HepG2 (cell line): ENCODE data around the gene RHOC. TPM values are rescaled to one million over a fixed set of nuclear protein-coding genes. Genes with fewer than 3 reads are reported as not detected.

Source experiments
- AHR ChIP-seq: IDR thresholded peaks from 2 replicates; pipeline ENCODE4 v1.6.1; 2018; ENCODE audit warnings: missing genetic modification reagents, missing compliant biosample characterization
- BRD4 ChIP-seq: sonication (generic); formaldehyde crosslinking; IDR thresholded peaks from 2 replicates; pipeline ENCODE4 v1.4.0; 2020; ENCODE audit warnings: missing genetic modification reagents
- NFIC ChIP-seq: IDR thresholded peaks from 2 replicates; pipeline ENCODE4 v1.6.1; 2012; ENCODE audit warnings: mild to moderate bottlenecking, low read length, inconsistent platforms
- NFKB2 ChIP-seq: sonication (generic); formaldehyde crosslinking; IDR thresholded peaks from 2 replicates; pipeline ENCODE4 v1.4.0; 2020; ENCODE audit warnings: missing genetic modification reagents, borderline replicate concordance
- NR2F1 ChIP-seq, 2 experiments: fragments of 450-650 bp in 1 of 2; formaldehyde crosslinking in 1 of 2; IDR thresholded peaks; 2 replicates each; pipeline versions ENCODE4 v1.5.0 to v1.6.1; 2016 to 2020; ENCODE audit warnings: mild to moderate bottlenecking in 1 of 2, missing compliant biosample characterization in 1 of 2, missing genetic modification reagents in 1 of 2, moderate library complexity in 1 of 2
- NRL ChIP-seq: sonication (generic); formaldehyde crosslinking; IDR thresholded peaks from 2 replicates; pipeline ENCODE4 v1.5.0; 2020; ENCODE audit warnings: missing genetic modification reagents, mild to moderate bottlenecking, moderate library complexity, borderline replicate concordance
- SETDB1 ChIP-seq: sonication (generic); formaldehyde crosslinking; IDR thresholded peaks from 2 replicates; pipeline ENCODE4 v1.5.1; 2020; ENCODE audit warnings: missing genetic modification reagents, mild to moderate bottlenecking, borderline replicate concordance
- SRSF1 ChIP-seq: fragments of 200-400 bp; formaldehyde crosslinking; optimal IDR thresholded peaks from 2 replicates; pipeline ENCODE3; 2017; ENCODE audit warnings: mild to moderate bottlenecking, low read depth, low read length, moderate library complexity
- TBX3 ChIP-seq: fragments of 450-650 bp; IDR thresholded peaks from 2 replicates; pipeline ENCODE4 v1.6.1; 2017; ENCODE audit warnings: antibody characterized with exemption, mild to moderate bottlenecking, inconsistent platforms, borderline replicate concordance
- TEAD2 ChIP-seq: sonication (generic); formaldehyde crosslinking; IDR thresholded peaks from 2 replicates; pipeline ENCODE4 v1.9.0; 2021; ENCODE audit warnings: missing genetic modification reagents
- ZBTB20 ChIP-seq: sonication (generic); formaldehyde crosslinking; IDR thresholded peaks from 2 replicates; pipeline ENCODE4 v1.8.1; 2023; ENCODE audit warnings: missing genetic modification reagents, low read depth, mild to moderate bottlenecking, borderline replicate concordance
- ZBTB3 ChIP-seq: sonication (generic); formaldehyde crosslinking; IDR thresholded peaks from 2 replicates; pipeline ENCODE4 v1.4.0; 2020; ENCODE audit warnings: low read depth, mild to moderate bottlenecking, moderate library complexity, missing genetic modification reagents, borderline replicate concordance
- ZFAT ChIP-seq: sonication (generic); formaldehyde crosslinking; conservative IDR thresholded peaks from 2 replicates; pipeline ENCODE4 v1.8.1; 2023; ENCODE audit warnings: missing genetic modification reagents, inconsistent platforms
- ZNF652 ChIP-seq: IDR thresholded peaks from 2 replicates; pipeline ENCODE4 v1.6.1; 2016; ENCODE audit warnings: low read depth, borderline replicate concordance
- ZNF674 ChIP-seq: sonication (generic); formaldehyde crosslinking; IDR thresholded peaks from 2 replicates; pipeline ENCODE4 v1.5.0; 2020; ENCODE audit warnings: low read depth, mild to moderate bottlenecking, missing genetic modification reagents
- ZSCAN25 ChIP-seq: sonication (generic); formaldehyde crosslinking; IDR thresholded peaks from 2 replicates; pipeline ENCODE4 v1.8.0; 2022; ENCODE audit warnings: mild to moderate bottlenecking, missing genetic modification reagents
- polyA plus RNA-seq, 8 experiments: library from polyadenylated mRNA; depleted of rRNA in 3 of 8; stranded (reverse) in 7 of 8; unstranded in 1 of 8; fragments of >200 nt; fragmentation: Illumina TruSeq in 4 of 8; extraction: Trizol in 4 of 8; gene quantifications; 2 replicates each; pipeline versions ENCODE4 v1.2.1 to v1.2.3, GENCODE V29; 2011 to 2016; ENCODE audit warnings: low read depth in 4 of 8, missing spikeins in 1 of 8, mixed read lengths in 1 of 8; ENCODE audit not compliant: insufficient read depth in 1 of 8
- total RNA-seq, 5 experiments: library from RNA; depleted of rRNA; stranded (reverse); fragments of >200 nt; fragmentation: Illumina TruSeq; extraction: Trizol; gene quantifications; 2 replicates each; pipeline ENCODE4 v1.2.3, GENCODE V29; 2016; ENCODE audit warnings: low read depth in 1 of 5
- TF ChIP-seq, protein P1 (sequence below): sonication (generic); formaldehyde crosslinking; IDR thresholded peaks from 2 replicates; pipeline ENCODE4 v1.5.0; 2020; ENCODE audit warnings: mild to moderate bottlenecking, missing genetic modification reagents
- TF ChIP-seq, protein P2 (sequence below): sonication (generic); formaldehyde crosslinking; IDR thresholded peaks from 2 replicates; pipeline ENCODE4 v1.8.1; 2023; ENCODE audit warnings: missing genetic modification reagents, mild to moderate bottlenecking, borderline replicate concordance
- TF ChIP-seq, protein P3 (sequence below): sonication (generic); formaldehyde crosslinking; IDR thresholded peaks from 2 replicates; pipeline ENCODE4 v1.9.0; 2021; ENCODE audit warnings: missing genetic modification reagents, borderline replicate concordance
- TF ChIP-seq, protein P4 (sequence below): sonication (generic); formaldehyde crosslinking; IDR thresholded peaks from 2 replicates; pipeline ENCODE4 v1.8.1; 2023; ENCODE audit warnings: mild to moderate bottlenecking, moderate library complexity, missing genetic modification reagents
- TF ChIP-seq, protein P5 (sequence below): sonication (generic); formaldehyde crosslinking; IDR thresholded peaks from 2 replicates; pipeline ENCODE4 v1.8.0; 2022; ENCODE audit warnings: missing genetic modification reagents, mild to moderate bottlenecking, moderate library complexity, borderline replicate concordance

RHOC gene
- total and polyA plus RNA-seq, 2 of the 13 experiments (the other 11 are each of a cell fraction or from before 2014, with no cell fraction given), result 64.3 to 182 TPM

DNA sequence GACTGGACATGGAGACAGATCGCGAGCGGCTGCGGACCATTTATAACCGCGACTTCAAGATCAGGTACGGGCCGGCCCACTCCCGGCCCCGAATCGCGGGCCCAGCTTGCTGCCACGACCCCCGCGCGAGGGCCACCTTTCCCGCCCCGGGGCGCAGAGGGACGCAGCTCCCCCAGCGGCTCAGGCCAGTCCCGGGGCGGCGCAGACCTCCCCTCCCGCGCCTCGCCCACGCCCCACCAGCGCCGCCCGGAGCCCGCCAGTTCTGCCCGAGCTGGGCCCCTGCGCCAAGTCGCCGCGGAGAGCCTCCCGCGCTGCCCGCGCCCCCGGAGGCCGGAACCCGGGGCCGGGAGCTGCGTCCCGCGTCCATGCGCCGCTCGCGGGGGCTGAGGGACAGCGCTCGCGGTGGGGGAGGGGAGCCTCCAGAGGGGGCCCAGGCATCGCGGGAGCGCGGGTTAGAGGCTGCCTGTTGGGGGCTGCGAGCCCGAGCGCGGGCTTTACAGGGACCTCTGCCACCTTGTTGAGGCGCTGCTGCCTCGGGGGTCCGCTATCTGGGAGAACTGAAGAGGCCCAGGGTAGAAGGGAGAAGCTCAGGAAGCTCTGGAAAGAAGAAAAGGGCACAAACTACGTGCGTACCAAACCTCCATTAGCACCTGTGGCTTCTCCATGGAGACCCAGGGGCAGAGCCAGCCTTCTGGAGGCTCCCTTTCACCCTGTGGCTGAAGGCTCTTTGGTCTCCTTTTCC lies 31.8 kb downstream of the RHOC start (continued):
- TF ChIP-seq ZSCAN25 (CRISPR knock-in tag) (peak; percentile 74), ZNF652 (CRISPR knock-in tag) (no peak), ZNF674 (no peak), TEAD2 (no peak), AHR (CRISPR knock-in tag) (no peak), SETDB1 (CRISPR knock-in tag) (no peak), BRD4 (no peak), ZFAT (CRISPR knock-in tag) (no peak), ZBTB3 (CRISPR knock-in tag) (no peak), TBX3 (no peak), NFKB2 (CRISPR knock-in tag) (peak; percentile 41; the same call in 1 of the 2 replicates), NR2F1 (CRISPR knock-in tag; IDR thresholded peaks at IDR 0.05) (no peak), NRL (CRISPR knock-in tag) (no peak), NFIC (no peak), SRSF1 (no peak), ZBTB20 (no peak)
- TF ChIP-seq, protein P1, sequence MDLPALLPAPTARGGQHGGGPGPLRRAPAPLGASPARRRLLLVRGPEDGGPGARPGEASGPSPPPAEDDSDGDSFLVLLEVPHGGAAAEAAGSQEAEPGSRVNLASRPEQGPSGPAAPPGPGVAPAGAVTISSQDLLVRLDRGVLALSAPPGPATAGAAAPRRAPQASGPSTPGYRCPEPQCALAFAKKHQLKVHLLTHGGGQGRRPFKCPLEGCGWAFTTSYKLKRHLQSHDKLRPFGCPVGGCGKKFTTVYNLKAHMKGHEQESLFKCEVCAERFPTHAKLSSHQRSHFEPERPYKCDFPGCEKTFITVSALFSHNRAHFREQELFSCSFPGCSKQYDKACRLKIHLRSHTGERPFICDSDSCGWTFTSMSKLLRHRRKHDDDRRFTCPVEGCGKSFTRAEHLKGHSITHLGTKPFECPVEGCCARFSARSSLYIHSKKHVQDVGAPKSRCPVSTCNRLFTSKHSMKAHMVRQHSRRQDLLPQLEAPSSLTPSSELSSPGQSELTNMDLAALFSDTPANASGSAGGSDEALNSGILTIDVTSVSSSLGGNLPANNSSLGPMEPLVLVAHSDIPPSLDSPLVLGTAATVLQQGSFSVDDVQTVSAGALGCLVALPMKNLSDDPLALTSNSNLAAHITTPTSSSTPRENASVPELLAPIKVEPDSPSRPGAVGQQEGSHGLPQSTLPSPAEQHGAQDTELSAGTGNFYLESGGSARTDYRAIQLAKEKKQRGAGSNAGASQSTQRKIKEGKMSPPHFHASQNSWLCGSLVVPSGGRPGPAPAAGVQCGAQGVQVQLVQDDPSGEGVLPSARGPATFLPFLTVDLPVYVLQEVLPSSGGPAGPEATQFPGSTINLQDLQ (CRISPR knock-in tag), result peak; percentile 61
- TF ChIP-seq, protein P2, sequence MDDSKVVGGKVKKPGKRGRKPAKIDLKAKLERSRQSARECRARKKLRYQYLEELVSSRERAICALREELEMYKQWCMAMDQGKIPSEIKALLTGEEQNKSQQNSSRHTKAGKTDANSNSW (CRISPR knock-in tag), result 0 out of 2 replicates have a peak, but pooled peaks have one; percentile 11
- TF ChIP-seq, protein P3, sequence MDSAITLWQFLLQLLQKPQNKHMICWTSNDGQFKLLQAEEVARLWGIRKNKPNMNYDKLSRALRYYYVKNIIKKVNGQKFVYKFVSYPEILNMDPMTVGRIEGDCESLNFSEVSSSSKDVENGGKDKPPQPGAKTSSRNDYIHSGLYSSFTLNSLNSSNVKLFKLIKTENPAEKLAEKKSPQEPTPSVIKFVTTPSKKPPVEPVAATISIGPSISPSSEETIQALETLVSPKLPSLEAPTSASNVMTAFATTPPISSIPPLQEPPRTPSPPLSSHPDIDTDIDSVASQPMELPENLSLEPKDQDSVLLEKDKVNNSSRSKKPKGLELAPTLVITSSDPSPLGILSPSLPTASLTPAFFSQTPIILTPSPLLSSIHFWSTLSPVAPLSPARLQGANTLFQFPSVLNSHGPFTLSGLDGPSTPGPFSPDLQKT (CRISPR knock-in tag), result no peak
- TF ChIP-seq, protein P4, sequence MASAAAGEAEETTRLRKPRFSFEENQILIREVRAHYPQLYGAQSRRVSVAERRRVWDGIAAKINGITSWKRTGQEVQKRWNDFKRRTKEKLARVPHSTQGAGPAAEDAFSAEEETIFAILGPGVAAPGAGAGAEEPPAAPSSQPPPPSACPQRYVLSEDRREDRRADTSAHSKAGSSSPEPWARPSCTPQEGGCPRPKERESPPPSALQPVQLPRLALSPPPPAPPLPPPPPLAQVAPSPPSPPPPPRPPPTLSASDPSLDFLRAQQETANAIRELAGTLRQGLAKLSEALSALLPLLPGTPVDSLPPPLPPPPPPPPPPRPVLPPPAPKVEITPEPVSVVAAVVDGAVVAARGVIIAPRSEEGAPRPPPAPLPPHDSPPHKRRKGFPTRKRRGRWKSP (CRISPR knock-in tag), result 0 out of 2 replicates have a peak, but pooled peaks have one; percentile 13
- TF ChIP-seq, protein P5, sequence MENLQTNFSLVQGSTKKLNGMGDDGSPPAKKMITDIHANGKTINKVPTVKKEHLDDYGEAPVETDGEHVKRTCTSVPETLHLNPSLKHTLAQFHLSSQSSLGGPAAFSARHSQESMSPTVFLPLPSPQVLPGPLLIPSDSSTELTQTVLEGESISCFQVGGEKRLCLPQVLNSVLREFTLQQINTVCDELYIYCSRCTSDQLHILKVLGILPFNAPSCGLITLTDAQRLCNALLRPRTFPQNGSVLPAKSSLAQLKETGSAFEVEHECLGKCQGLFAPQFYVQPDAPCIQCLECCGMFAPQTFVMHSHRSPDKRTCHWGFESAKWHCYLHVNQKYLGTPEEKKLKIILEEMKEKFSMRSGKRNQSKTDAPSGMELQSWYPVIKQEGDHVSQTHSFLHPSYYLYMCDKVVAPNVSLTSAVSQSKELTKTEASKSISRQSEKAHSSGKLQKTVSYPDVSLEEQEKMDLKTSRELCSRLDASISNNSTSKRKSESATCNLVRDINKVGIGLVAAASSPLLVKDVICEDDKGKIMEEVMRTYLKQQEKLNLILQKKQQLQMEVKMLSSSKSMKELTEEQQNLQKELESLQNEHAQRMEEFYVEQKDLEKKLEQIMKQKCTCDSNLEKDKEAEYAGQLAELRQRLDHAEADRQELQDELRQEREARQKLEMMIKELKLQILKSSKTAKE (CRISPR knock-in tag), result no peak
